Activated CD8-positive, alpha-beta T cell treated with anti-CD3 and anti-CD28 coated beads for 36 hours (primary cell): Measurements from ENCODE around the gene AP5S1. TPM values are rescaled to one million over a fixed set of nuclear protein-coding genes. Genes with fewer than 3 reads are reported as not detected.

ENCODE experiments used
- ATAC-seq: fragments of 200-7000 bp; cut with Tn5 transposase; one replicate; pipeline ENCODE4 v1.10.0; 2021; ENCODE audit warnings: mild to moderate bottlenecking, moderate library complexity
- CTCF ChIA-PET: fragments of 350-600 bp; sonication (Branson Sonifier 250); formaldehyde crosslinking; loops from one replicate; lab custom pipeline; 2021; ENCODE audit warnings: antibody characterized with exemption; lab: Charles Lee
- POLR2A ChIA-PET: fragments of 350-600 bp; sonication (Branson Sonifier 250); formaldehyde crosslinking; loops from one replicate; lab custom pipeline; 2021; ENCODE audit warnings: antibody characterized with exemption; lab: Charles Lee
- DNase-seq: peaks from one replicate; pipeline ENCODE4 v3.0.0-alpha.2; 2020
- H3K27ac Mint-ChIP-seq: one replicate; pipeline ENCODE4 v1.8.0; 2021; ENCODE audit warnings: mild to moderate bottlenecking, mixed read lengths
- H3K27me3 Mint-ChIP-seq: one replicate; pipeline ENCODE4 v1.8.0; 2021; ENCODE audit warnings: mixed read lengths
- H3K36me3 Mint-ChIP-seq: one replicate; pipeline ENCODE4 v1.8.0; 2021; ENCODE audit warnings: low read depth, mixed read lengths
- H3K4me1 Mint-ChIP-seq: one replicate; pipeline ENCODE4 v1.8.0; 2021; ENCODE audit warnings: low read depth, mixed read lengths
- H3K4me3 Mint-ChIP-seq: one replicate; pipeline ENCODE4 v1.8.0; 2021; ENCODE audit warnings: mild to moderate bottlenecking, moderate library complexity, mixed read lengths
- H3K9me3 Mint-ChIP-seq: one replicate; pipeline ENCODE4 v1.8.0; 2021; ENCODE audit warnings: mixed read lengths
- CTCF ChIP-seq: fragments of 200-600 bp; IDR thresholded peaks from one replicate; pipeline ENCODE4 v1.8.0; 2022; ENCODE audit warnings: antibody characterized with exemption, mild to moderate bottlenecking
- intact Hi-C: fragments of 100-400 bp; cut with micrococcal nuclease; formaldehyde crosslinking; loops from one replicate; pipeline ENCODE4 v1.10.0; 2022
- total RNA-seq, 2 experiments: library from RNA; stranded (reverse); gene quantifications; one replicate each; pipeline ENCODE4 v1.2.3, GENCODE V29; 2021

The AP5S1 gene
- total RNA-seq, 2 experiments from 2014 or later, result 7.4 to 8.6 TPM

GRCh38 chr20:3783068-3783489 is 37.3 kb upstream of the AP5S1 start:
- Mint-ChIP-seq H3K36me3 (peaks cover 13% of the 10 kb centered on the region), H3K4me1 (peaks cover 42% of the 10 kb centered on the region), H3K4me3 (no peak overlapping the region), H3K27ac (peak overlapping the region; percentile 60), H3K27me3 (peaks cover 14% of the 10 kb centered on the region), H3K9me3 (no peaks in the 10 kb centered on the region)
- ChIA-PET CTCF (interaction anchor here (2.9 to 5.4 kb wide), 2 partner anchors 16 to 37 kb away, joined by 10 to 30 read pairs; partner anchors contain the start of genes ADISSP and AP5S1), POLR2A (interaction anchor here (0.6 to 4.7 kb wide), 3 partner anchors 15 to 36 kb away, joined by 3 to 46 read pairs (median 3); partner anchors contain the start of genes ADISSP and AP5S1)
- no peak for TF ChIP-seq CTCF
- intact Hi-C loops, result loop anchor here (5.0 kb wide), 1 partner anchor 74 kb away; no protein-coding TSS in a partner anchor
- ATAC-seq (no peak), DNase-seq (no peak)

- intact Hi-C loops, result loop anchor here (5.0 kb wide), 1 partner anchor 74 kb away; no protein-coding TSS in a partner anchor
- Mint-ChIP-seq H3K4me1 (peaks cover 44% of the 10 kb centered on the region), H3K36me3 (peaks cover 13% of the 10 kb centered on the region), H3K27ac (peak overlapping the region; percentile 60), H3K9me3 (no peaks in the 10 kb centered on the region), H3K4me3 (no peak overlapping the region), H3K27me3 (peaks cover 12% of the 10 kb centered on the region)
- CTCF ChIA-PET, result interaction anchor here (2.9 to 5.9 kb wide), 3 partner anchors 17 to 37 kb away, joined by 10 to 69 read pairs (median 30); partner anchors contain the start of genes ADISSP and AP5S1
- DNase-seq, result no peak
- no peak for ATAC-seq
- POLR2A ChIA-PET, result interaction anchor here (1.3 to 4.7 kb wide), 3 partner anchors 15 to 54 kb away, joined by 3 to 46 read pairs (median 18); partner anchors contain the start of genes ADISSP and AP5S1
- TF ChIP-seq CTCF, result no peak
Measured at GRCh38 chr20:3783511-3784195, 36.7 kb upstream of the AP5S1 start.

- Mint-ChIP-seq H3K4me1 (peaks cover 49% of the 10 kb centered on the region), H3K36me3 (peaks cover 13% of the 10 kb centered on the region), H3K4me3 (peak overlapping the region; percentile 44), H3K27ac (no peak overlapping the region), H3K27me3 (peaks cover 8% of the 10 kb centered on the region), H3K9me3 (no peaks in the 10 kb centered on the region)
- ChIA-PET POLR2A (interaction anchor here (1.3 to 4.7 kb wide), 4 partner anchors 16 to 53 kb away, joined by 3 to 46 read pairs (median 24); partner anchors contain the start of genes ADISSP and AP5S1), CTCF (interaction anchor here (5.4 to 5.9 kb wide), 2 partner anchors 17 to 35 kb away, joined by 30 to 69 read pairs; partner anchors contain the start of genes ADISSP and AP5S1)
- intact Hi-C loops, result loop anchor here (5.0 kb wide), 1 partner anchor 73 kb away; no protein-coding TSS in a partner anchor
- ATAC-seq (no peak), DNase-seq (no peak)
- no peak for TF ChIP-seq CTCF
Measured at GRCh38 chr20:3784216-3784853, 36.0 kb upstream of the AP5S1 start.

GRCh38 chr20:3784863-3785239 is 35.5 kb upstream of the AP5S1 start:
- peak overlapping the region; percentile 66 for H3K27ac Mint-ChIP-seq
- H3K4me1 Mint-ChIP-seq, result peaks cover 49% of the 10 kb centered on the region
- ATAC-seq, result no peak
- ChIA-PET POLR2A (interaction anchor here (1.0 to 4.7 kb wide), 5 partner anchors 11 to 35 kb away, joined by 3 to 46 read pairs (median 18); partner anchors contain the start of genes ADISSP, AP5S1 and CDC25B), CTCF (interaction anchor here (5.4 to 5.9 kb wide), 2 partner anchors 18 to 35 kb away, joined by 30 to 69 read pairs; partner anchors contain the start of genes ADISSP and AP5S1)
- intact Hi-C loops, result loop anchor here (5.0 kb wide), 1 partner anchor 72 kb away; no protein-coding TSS in a partner anchor
- H3K36me3 Mint-ChIP-seq, result peaks cover 13% of the 10 kb centered on the region
- no peak for DNase-seq
- peaks cover 4% of the 10 kb centered on the region for H3K27me3 Mint-ChIP-seq
- H3K9me3 Mint-ChIP-seq, result no peaks in the 10 kb centered on the region
- no peak for TF ChIP-seq CTCF
- peak overlapping the region; percentile 44 for H3K4me3 Mint-ChIP-seq
